ENCODE results near the gene BMP2K.

BMP2K gene

DNA sequence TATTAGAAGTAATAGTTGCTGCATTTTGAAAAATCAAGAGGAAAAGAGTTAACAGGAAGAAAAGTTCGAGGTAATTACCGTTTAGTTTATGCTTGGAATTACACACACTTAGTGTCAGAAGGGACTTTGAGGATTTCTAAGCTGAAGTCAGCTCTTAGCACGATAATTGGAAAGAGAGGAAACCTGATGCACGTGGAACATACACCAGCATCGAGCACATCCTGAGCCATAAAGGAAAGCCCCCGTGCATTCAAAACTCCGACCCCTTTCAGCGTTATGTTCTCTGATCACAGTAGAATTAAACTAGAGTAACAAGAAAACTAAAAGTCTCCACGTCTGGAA lies 163.5 kb downstream of the BMP2K start:
- Histone ChIP-seq H3K4me3 (ENCODE audit: low read depth in 1 of 2, low read length in 2 of 2) (peak overlapping the region; percentile 80 to 85), H3K27ac (ENCODE audit: low read length) (peak overlapping the region; percentile 66), H3K4me1 (ENCODE audit: control insufficient read depth in 1 of 2, insufficient read depth in 2 of 2, low read length in 2 of 2) (peaks cover 9 to 11% of the 10 kb centered on the region in 2 donors), H3K9me3 (ENCODE audit: control insufficient read depth in 1 of 2, low read length in 2 of 2) (no peaks in the 10 kb centered on the region), H3K36me3 (ENCODE audit: control insufficient read depth in 1 of 2, insufficient read depth in 2 of 2, low read length in 2 of 2) (no peaks in the 10 kb centered on the region), H3K27me3 (ENCODE audit: low read depth, low read length) (no peaks in the 10 kb centered on the region)

DNA sequence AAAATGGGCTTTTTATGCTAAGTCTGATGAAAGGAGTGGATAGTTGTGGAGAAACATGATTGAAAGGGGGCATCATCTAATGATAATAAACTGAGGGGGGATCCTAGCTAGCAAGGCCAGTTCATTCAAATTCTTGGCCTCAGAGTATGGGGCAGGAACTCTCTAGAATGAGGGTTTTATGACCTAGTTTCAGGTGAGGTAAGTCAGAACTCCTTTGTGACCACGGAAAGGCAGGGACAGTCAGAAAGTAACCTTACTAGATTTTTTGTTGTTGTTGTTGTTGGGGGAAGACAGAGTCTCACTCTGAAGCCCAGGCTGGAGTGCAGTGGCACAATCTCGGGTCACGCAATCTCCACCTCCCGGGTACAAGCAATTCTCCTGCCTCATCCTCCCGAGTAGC lies 164.6 kb downstream of the BMP2K start:
- no peaks in the 10 kb centered on the region for H3K27me3 ChIP-seq (ENCODE audit: low read depth, low read length)
- no peak overlapping the region for H3K4me3 ChIP-seq (ENCODE audit: low read depth in 1 of 2, low read length in 2 of 2)
- no peaks in the 10 kb centered on the region for H3K36me3 ChIP-seq (ENCODE audit: control insufficient read depth in 1 of 2, insufficient read depth in 2 of 2, low read length in 2 of 2)
- no peak overlapping the region for H3K27ac ChIP-seq (ENCODE audit: low read length)
- H3K4me1 ChIP-seq (ENCODE audit: control insufficient read depth in 1 of 2, insufficient read depth in 2 of 2, low read length in 2 of 2): peaks cover 9 to 11% of the 10 kb centered on the region in 2 donors
- no peaks in the 10 kb centered on the region for H3K9me3 ChIP-seq (ENCODE audit: control insufficient read depth in 1 of 2, low read length in 2 of 2)

DNA sequence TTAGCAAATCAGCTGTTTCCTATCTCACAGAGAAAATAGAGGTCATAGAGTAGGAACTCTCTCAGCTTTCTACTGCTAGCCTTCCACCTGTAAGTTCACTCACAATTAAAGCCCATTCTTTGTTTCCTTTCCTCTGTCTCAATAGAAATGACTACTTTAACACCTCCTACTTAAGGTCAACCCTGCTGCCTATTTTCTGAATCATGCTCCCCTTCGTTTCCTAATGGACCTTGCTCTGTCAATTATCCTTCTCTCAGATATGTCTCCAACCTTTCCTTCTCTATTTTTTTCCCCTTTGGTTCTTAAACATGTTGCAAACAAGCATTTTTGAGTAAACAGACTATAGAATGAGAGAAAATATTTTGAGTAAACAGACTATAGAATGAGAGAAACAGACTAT lies 168.2 kb downstream of the BMP2K start:
- H3K9me3 ChIP-seq (ENCODE audit: control insufficient read depth in 1 of 2, low read length in 2 of 2): no peaks in the 10 kb centered on the region
- peaks cover 0 to 5% of the 10 kb centered on the region in 2 donors for H3K4me1 ChIP-seq (ENCODE audit: control insufficient read depth in 1 of 2, insufficient read depth in 2 of 2, low read length in 2 of 2)
- H3K36me3 ChIP-seq (ENCODE audit: control insufficient read depth in 1 of 2, insufficient read depth in 2 of 2, low read length in 2 of 2): no peaks in the 10 kb centered on the region

DNA sequence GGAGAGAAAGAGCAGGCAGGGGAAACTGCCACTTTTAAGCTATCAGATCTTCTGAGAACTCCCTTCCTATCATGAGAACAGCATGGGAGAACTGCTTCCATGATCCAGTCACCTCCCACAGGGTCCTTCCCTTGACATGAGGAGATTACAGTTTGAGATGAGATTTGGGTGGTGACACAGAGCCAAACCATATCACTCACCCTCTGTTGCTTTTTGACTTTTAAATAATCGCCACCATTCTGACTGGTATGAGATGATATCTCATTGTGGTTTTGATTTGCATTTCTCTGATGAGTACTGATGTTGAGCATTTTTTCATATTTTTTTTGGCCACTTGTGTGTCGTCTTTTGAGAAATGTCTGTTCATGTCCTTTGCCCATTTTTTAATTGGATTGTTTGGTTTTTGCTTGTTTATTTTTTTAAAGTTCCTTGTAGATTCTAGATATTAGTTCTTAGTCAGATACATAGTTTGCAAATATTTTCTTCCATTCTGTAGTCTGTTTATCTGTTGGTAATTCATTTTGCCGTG lies 169.6 kb downstream of the BMP2K start:
- no peak overlapping the region for H3K27ac ChIP-seq (ENCODE audit: low read length)
- no peaks in the 10 kb centered on the region for H3K36me3 ChIP-seq (ENCODE audit: control insufficient read depth in 1 of 2, insufficient read depth in 2 of 2, low read length in 2 of 2)
- no peaks in the 10 kb centered on the region for H3K27me3 ChIP-seq (ENCODE audit: low read depth, low read length)
- H3K4me1 ChIP-seq (ENCODE audit: control insufficient read depth in 1 of 2, insufficient read depth in 2 of 2, low read length in 2 of 2): no peaks in the 10 kb centered on the region
- no peaks in the 10 kb centered on the region for H3K9me3 ChIP-seq (ENCODE audit: control insufficient read depth in 1 of 2, low read length in 2 of 2)
- H3K4me3 ChIP-seq (ENCODE audit: low read depth in 1 of 2, low read length in 2 of 2): no peak overlapping the region

More for the DNA sequence above, 168.2 kb downstream of the BMP2K start:
- Histone ChIP-seq H3K27ac (ENCODE audit: low read length) (no peak overlapping the region), H3K27me3 (ENCODE audit: low read depth, low read length) (no peaks in the 10 kb centered on the region), H3K4me3 (ENCODE audit: low read depth in 1 of 2, low read length in 2 of 2) (no peak overlapping the region)

DNA sequence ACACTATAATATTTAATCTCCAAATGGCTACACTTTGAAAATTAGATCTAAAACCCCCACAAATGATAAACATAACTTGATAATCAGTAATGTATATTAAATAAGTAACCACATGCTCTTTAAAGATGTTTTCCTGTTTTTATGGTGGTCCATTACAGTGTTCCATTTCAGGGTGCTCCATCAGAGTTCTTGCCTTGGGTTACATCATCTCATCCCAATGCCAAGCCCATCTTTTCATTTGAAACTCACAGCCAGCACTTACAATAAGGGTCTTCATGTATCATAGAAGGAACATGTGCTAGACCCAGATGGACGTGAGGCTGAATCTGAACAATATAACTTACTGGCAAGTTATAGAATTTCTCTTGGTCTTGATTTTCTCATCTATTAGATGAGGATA lies 173.6 kb downstream of the BMP2K start:
- no peaks in the 10 kb centered on the region for H3K36me3 ChIP-seq (ENCODE audit: control insufficient read depth in 1 of 2, insufficient read depth in 2 of 2, low read length in 2 of 2)
- H3K4me3 ChIP-seq (ENCODE audit: low read depth in 1 of 2, low read length in 2 of 2): no peak overlapping the region
- H3K4me1 ChIP-seq (ENCODE audit: control insufficient read depth in 1 of 2, insufficient read depth in 2 of 2, low read length in 2 of 2): no peaks in the 10 kb centered on the region
- no peaks in the 10 kb centered on the region for H3K9me3 ChIP-seq (ENCODE audit: control insufficient read depth in 1 of 2, low read length in 2 of 2)
- H3K27ac ChIP-seq (ENCODE audit: low read length): no peak overlapping the region
- no peaks in the 10 kb centered on the region for H3K27me3 ChIP-seq (ENCODE audit: low read depth, low read length)

DNA sequence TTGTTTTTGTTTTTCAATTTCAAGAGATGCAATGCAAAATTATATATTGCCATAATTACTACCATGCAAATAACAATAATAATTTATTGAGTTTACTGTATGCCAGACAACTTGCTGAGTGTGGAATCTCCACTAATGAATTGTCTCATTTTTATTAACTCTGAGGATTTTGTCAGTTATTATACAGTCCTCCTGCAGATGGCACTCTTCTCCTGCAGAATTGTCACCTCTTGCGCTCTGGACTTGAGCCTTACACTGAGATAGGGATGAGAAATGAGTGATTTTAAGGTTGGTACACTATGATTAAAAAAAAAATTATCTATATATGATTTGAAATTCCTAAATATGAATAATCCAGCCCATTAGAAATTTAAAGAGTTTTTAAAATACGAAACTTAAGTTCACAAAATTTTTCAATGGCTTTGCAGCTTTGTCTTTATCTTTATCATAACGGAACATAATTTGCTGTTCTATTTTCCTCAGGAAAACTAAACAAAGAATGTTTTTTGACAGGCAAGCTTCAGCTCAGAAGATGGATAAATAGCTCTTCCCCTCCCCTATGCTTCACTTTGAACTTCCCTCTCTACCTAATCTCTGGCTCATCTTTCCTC lies 175.8 kb downstream of the BMP2K start:
- H3K9me3 ChIP-seq (ENCODE audit: control insufficient read depth in 1 of 2, low read length in 2 of 2): no peaks in the 10 kb centered on the region
- H3K27me3 ChIP-seq (ENCODE audit: low read depth, low read length): no peaks in the 10 kb centered on the region
- no peak overlapping the region for H3K4me3 ChIP-seq (ENCODE audit: low read depth in 1 of 2, low read length in 2 of 2)
- no peaks in the 10 kb centered on the region for H3K4me1 ChIP-seq (ENCODE audit: control insufficient read depth in 1 of 2, insufficient read depth in 2 of 2, low read length in 2 of 2)
- H3K36me3 ChIP-seq (ENCODE audit: control insufficient read depth in 1 of 2, insufficient read depth in 2 of 2, low read length in 2 of 2): no peaks in the 10 kb centered on the region
- no peak overlapping the region for H3K27ac ChIP-seq (ENCODE audit: low read length)

DNA sequence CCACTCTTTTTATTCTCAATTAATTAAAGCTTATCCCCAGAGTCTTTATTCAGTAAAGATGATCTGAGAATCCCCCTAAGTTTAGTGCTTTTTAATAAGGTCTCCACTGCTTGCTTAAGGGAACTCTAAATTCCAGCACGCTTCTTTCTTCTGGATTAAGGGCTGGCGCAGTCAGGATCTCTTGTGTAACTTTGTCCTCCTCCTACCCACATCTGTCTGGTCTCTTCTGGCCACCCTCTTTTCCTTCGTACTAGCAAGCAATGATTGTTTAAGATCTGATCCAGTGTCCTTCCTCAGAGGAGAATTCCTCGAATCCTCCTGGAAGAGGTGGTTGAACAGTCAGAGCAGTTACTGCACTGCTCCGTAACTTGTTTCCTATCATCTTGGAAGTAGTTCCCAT lies 177.1 kb downstream of the BMP2K start:
- H3K4me1 ChIP-seq (ENCODE audit: control insufficient read depth in 1 of 2, insufficient read depth in 2 of 2, low read length in 2 of 2): no peaks in the 10 kb centered on the region
- no peak overlapping the region for H3K27ac ChIP-seq (ENCODE audit: low read length)
- H3K27me3 ChIP-seq (ENCODE audit: low read depth, low read length): no peaks in the 10 kb centered on the region
- H3K4me3 ChIP-seq (ENCODE audit: low read depth in 1 of 2, low read length in 2 of 2): no peak overlapping the region
- H3K36me3 ChIP-seq (ENCODE audit: control insufficient read depth in 1 of 2, insufficient read depth in 2 of 2, low read length in 2 of 2): no peaks in the 10 kb centered on the region
- H3K9me3 ChIP-seq (ENCODE audit: control insufficient read depth in 1 of 2, low read length in 2 of 2): no peaks in the 10 kb centered on the region

DNA sequence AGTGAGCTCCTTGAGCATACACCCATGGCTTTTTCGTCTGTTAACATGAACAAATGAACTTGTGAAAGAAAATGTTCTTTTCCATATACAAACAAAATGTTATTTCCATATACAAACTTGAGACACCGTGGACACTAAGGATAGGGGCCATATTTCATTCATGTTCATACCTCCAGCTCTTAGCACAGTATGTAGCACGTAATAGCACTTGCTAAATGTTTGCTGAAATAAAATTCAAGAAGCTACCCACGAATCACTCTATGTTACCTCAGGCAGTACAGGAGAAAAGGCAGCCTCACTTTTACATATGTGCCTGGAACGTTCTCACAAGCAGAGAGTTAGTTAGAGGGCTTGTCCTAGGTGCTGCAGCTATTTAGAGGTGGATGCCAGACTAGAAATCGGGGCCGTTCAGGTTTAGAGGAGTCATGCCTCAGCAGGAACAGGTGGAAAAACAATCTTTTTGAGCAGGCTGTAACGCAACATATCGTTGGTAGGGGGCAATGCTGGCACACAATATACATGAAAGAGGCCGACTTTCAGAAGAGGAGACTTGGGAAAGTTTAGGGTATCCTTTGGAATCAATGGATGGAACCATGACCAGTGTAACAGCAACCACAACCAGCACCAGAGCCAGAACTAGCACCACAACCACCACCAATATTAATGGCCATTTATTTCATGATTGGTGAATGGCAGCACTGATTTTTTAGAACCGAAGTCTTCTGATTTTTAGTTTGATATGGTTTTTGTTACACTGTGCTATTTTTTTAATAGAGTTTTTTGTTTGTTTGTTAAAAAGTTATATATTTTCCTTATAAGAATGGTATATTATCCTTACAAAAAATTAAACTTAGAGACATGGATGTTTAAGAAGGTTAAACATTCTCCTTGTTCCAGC lies 177.9 kb downstream of the BMP2K start:
- H3K4me3 ChIP-seq (ENCODE audit: low read depth in 1 of 2, low read length in 2 of 2): no peak overlapping the region
- no peak overlapping the region for H3K27ac ChIP-seq (ENCODE audit: low read length)
- no peaks in the 10 kb centered on the region for H3K36me3 ChIP-seq (ENCODE audit: control insufficient read depth in 1 of 2, insufficient read depth in 2 of 2, low read length in 2 of 2)
- H3K4me1 ChIP-seq (ENCODE audit: control insufficient read depth in 1 of 2, insufficient read depth in 2 of 2, low read length in 2 of 2): no peaks in the 10 kb centered on the region
- H3K9me3 ChIP-seq (ENCODE audit: control insufficient read depth in 1 of 2, low read length in 2 of 2): no peaks in the 10 kb centered on the region
- no peaks in the 10 kb centered on the region for H3K27me3 ChIP-seq (ENCODE audit: low read depth, low read length)

DNA sequence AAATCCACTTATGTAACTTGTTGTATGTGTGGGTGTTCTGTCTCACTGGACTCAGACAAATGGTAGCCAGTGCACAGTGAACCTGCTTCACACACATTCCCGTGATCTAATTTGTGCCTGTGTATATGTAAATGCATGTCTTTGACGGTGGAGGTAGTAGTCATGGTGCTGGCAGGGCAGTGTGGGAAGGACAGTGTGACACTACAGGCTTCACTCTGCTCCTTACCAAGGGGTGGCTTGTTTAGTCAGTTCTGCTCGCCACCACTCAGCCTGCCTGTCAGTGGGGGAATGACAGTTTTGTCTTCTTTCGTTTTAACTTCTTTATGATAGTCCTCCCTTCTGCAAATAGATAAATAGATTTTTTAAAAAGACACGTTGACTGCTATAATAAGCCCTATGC lies 180.8 kb downstream of the BMP2K start:
- no peak overlapping the region for H3K27ac ChIP-seq (ENCODE audit: low read length)
- no peaks in the 10 kb centered on the region for H3K4me1 ChIP-seq (ENCODE audit: control insufficient read depth in 1 of 2, insufficient read depth in 2 of 2, low read length in 2 of 2)
- H3K36me3 ChIP-seq (ENCODE audit: control insufficient read depth in 1 of 2, insufficient read depth in 2 of 2, low read length in 2 of 2): no peaks in the 10 kb centered on the region
- no peaks in the 10 kb centered on the region for H3K9me3 ChIP-seq (ENCODE audit: control insufficient read depth in 1 of 2, low read length in 2 of 2)
- no peak overlapping the region for H3K4me3 ChIP-seq (ENCODE audit: low read depth in 1 of 2, low read length in 2 of 2)
- no peaks in the 10 kb centered on the region for H3K27me3 ChIP-seq (ENCODE audit: low read depth, low read length)

DNA sequence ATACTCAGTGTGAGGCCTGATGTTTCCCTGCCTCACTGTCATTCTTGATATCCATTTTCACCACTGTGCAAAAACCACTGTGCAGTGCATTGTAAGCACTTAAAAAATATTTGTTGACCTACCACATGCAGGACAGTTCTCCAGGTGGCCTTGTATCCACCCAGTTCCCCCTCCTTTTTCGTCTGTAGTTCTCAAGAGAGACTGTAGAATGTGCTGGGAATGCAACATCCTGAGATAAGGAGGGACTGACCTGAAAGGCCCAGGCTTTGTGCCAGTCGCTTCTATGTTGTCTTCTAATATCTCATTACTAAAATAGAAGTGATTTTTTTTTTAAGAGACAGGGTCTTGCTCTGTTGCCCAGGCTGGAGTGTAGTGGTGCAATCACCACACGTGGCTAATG lies 184.8 kb downstream of the BMP2K start:
- no peak overlapping the region for H3K4me3 ChIP-seq (ENCODE audit: low read depth in 1 of 2, low read length in 2 of 2)
- no peaks in the 10 kb centered on the region for H3K4me1 ChIP-seq (ENCODE audit: control insufficient read depth in 1 of 2, insufficient read depth in 2 of 2, low read length in 2 of 2)
- H3K9me3 ChIP-seq (ENCODE audit: control insufficient read depth in 1 of 2, low read length in 2 of 2): no peaks in the 10 kb centered on the region
- no peak overlapping the region for H3K27ac ChIP-seq (ENCODE audit: low read length)
- no peaks in the 10 kb centered on the region for H3K27me3 ChIP-seq (ENCODE audit: low read depth, low read length)
- H3K36me3 ChIP-seq (ENCODE audit: control insufficient read depth in 1 of 2, insufficient read depth in 2 of 2, low read length in 2 of 2): no peaks in the 10 kb centered on the region

Data from muscle layer of duodenum (tissue), 2 donors.